Adipocyte (in vitro differentiated cells): ENCODE results near the gene CEBPA.

Experiments
- DNase-seq: peaks from one replicate; pipeline ENCODE4 v3.0.0-alpha.2; 2015; ENCODE audit warnings: low read depth
- H3K27me3 ChIP-seq: replicated peaks from 2 replicates; pipeline ENCODE4 v1.7.0; 2013; ENCODE audit warnings: mild to moderate bottlenecking, low read length, moderate library complexity; ENCODE audit not compliant: control insufficient read depth, insufficient read depth
- H3K36me3 ChIP-seq: 2 replicates; pipeline ENCODE4 v1.7.0; 2013; ENCODE audit warnings: low read length, mild to moderate bottlenecking, moderate library complexity; ENCODE audit not compliant: control insufficient read depth, insufficient read depth, severe bottlenecking
- H3K4me1 ChIP-seq: 2 replicates; pipeline ENCODE4 v1.7.0; 2013; ENCODE audit warnings: mild to moderate bottlenecking, low read length, moderate library complexity; ENCODE audit not compliant: control insufficient read depth, insufficient read depth
- H3K4me3 ChIP-seq: 2 replicates; pipeline ENCODE4 v1.7.0; 2013; ENCODE audit warnings: mild to moderate bottlenecking, low read length, moderate library complexity
- H3K9ac ChIP-seq: 2 replicates; pipeline ENCODE4 v1.7.0; 2013; ENCODE audit warnings: mild to moderate bottlenecking, low read length, moderate library complexity
- H3K9me3 ChIP-seq: 2 replicates; pipeline ENCODE4 v1.7.0; 2013; ENCODE audit warnings: mild to moderate bottlenecking, low read length, moderate library complexity; ENCODE audit not compliant: control insufficient read depth

CEBPA gene

DNA sequence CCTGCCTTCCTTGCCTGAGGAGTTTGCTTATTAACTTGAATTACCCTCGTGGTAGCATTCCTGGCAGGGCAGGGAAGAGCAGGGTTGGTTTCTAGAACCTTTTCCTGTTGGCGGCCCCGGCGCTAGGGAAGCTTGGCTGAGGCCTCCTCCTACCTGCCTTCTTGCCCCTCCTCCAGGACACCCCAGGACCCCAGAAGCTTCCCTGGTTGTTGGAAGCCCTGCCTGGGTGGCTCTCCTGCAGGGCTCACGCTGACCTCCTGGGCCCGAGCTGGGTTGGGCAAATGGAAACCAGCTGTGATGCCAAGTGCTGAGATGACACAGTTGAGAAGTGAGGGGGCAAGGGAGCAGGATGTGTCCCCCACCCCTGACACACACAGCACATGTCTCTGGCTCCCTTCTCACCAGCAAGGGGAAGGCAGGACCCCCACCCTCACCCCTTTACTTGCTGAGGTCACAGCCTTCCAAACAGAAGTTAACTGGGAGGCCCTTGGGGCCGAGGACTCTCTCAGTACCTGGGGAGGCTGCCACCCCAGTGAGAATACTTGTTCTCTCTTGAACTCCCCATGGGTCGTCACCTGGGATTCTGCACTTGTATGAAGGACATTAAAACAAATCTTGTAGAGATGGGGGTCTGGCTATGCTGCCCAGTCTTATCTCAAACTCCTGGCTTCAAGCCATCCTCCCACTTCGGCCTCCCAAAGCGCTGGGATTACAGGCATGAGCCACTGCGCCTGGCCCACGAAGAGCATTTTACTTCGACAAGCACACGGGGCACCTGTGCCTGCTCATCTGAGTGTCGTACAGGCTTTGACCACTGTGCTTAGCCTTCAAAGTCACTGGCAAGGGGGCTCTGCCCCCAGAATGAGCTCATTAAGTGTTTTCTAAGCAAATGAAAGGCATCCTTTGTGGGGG lies 10.5 kb downstream of the CEBPA start:
- Histone ChIP-seq H3K9ac (peak overlapping the region; percentile 86), H3K4me3 (no peak overlapping the region), H3K27me3 (no peaks in the 10 kb centered on the region), H3K4me1 (peaks cover 49% of the 10 kb centered on the region), H3K36me3 (no peaks in the 10 kb centered on the region), H3K9me3 (peaks cover 18% of the 10 kb centered on the region)
- DNase-seq, result no peak

DNA sequence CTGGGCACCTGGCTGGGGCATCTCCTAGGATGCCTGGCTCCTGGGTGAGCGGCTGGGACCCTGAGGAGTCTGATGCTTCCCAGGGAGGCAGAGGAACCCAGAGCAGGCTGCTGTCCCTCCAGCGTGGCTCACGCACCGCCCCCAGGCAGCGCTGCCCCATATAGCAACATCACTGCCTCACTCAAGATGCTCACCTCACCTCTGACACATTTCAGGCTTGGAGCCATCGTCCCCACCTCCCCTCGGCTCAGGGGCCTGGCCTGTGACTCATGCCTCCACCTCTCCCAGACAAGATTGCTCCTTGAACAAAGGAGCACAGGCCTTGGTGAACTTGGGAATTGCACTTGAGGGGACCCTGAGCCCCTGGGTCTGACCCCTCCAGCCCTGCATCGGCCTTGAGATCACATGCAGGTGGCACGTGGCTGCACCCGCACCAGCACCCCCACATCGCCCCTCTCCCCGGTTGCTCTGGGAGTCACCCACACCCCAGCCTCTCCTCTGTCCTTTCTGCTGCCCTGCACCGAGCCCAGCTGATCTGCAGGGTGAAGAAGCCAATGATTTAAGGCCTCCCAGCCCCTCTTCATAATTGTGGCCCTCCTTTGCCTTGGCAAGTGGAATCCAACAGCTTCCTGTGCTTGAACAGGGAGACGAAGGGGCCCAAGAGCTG lies 11.2 kb downstream of the CEBPA start:
- no peak for DNase-seq
- Histone ChIP-seq H3K36me3 (no peaks in the 10 kb centered on the region), H3K4me3 (no peak overlapping the region), H3K4me1 (peaks cover 49% of the 10 kb centered on the region), H3K9ac (peak overlapping the region; percentile 73), H3K27me3 (no peaks in the 10 kb centered on the region), H3K9me3 (peaks cover 18% of the 10 kb centered on the region)

DNA sequence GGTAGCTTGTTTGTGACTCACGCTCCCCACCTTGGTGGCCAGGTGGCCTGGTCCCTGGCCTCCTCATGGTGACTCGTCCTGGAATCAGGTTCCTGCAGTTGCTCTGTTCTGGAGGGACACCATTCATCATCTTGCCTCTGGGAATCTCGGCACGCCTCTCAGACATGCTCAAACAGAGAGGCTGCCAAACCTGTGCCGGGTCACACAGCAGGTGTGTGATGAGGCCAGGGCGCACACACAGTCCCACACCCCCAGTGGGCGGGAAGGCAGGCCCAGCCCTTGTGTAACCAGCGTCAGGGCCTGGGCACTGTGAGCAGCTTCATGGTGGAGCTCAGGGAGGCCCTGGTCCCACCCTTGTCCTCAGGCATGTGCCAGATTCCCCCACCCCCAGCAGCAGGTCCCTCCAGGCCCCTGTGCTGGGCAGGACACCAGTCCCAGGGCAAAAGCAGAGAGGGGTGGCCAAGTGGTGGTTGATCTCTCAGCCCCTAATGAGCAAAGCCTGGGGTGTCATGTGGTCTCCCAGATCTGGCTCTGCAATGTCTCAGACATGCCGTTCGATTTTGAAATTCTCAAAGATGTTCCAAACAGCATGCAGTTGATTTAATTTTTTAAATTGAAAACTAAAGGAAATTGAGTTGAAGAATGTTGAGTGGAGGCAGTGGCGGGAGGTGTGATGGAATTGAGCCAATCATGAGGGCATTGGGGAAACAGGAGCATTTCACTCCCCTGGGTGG lies 12.1 kb downstream of the CEBPA start:
- H3K4me1 ChIP-seq, result peaks cover 50% of the 10 kb centered on the region
- H3K9ac ChIP-seq, result peak overlapping the region; percentile 73
- H3K36me3 ChIP-seq, result no peaks in the 10 kb centered on the region
- H3K27me3 ChIP-seq, result no peaks in the 10 kb centered on the region
- H3K9me3 ChIP-seq, result peaks cover 18% of the 10 kb centered on the region
- no peak for DNase-seq
- no peak overlapping the region for H3K4me3 ChIP-seq

DNA sequence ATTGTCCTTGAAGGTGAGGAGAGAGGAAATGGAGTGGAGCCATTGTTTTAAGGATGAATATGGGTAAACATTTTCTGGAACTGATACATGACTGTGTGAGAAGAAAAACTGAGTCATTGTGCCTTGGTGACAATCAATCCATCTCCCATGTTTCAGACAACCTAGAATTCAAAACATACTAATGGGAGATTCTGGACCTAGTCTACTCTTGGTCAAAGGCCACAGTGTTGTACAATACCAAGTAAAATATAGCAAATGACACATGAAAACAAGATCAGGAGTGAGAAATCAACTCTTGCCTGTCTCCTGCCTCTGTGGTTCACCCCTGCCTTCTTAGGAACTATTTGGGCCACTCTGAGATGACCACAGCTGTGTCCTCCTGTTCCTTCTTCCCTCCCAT lies 13.1 kb downstream of the CEBPA start:
- DNase-seq, result no peak
- H3K27me3 ChIP-seq, result no peaks in the 10 kb centered on the region
- H3K4me3 ChIP-seq, result no peak overlapping the region
- H3K4me1 ChIP-seq, result peaks cover 56% of the 10 kb centered on the region
- peak overlapping the region; percentile 59 for H3K9ac ChIP-seq
- H3K36me3 ChIP-seq, result no peaks in the 10 kb centered on the region
- H3K9me3 ChIP-seq, result peaks cover 18% of the 10 kb centered on the region

DNA sequence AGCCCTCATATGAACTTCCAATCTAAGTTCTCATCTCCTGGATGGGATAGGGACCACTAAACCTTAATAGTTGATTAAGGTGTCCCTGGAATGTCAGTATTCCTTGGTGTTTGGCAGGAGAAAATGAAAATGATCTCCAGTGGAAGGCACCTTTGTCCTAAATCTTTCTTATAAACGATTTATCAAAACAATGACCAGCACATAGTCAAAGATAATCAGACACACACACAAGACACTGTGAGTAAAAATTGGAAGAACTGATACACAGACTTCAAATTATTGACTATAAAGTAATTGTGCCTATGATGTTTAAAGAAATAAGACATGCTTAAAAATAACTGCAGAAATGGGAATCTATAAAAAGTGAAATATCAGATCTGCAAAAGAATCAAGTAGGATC lies 13.7 kb downstream of the CEBPA start:
- H3K9ac ChIP-seq, result peak overlapping the region; percentile 1
- H3K4me3 ChIP-seq, result no peak overlapping the region
- no peak for DNase-seq
- H3K36me3 ChIP-seq, result no peaks in the 10 kb centered on the region
- H3K27me3 ChIP-seq, result no peaks in the 10 kb centered on the region
- peaks cover 50% of the 10 kb centered on the region for H3K4me1 ChIP-seq
- H3K9me3 ChIP-seq, result peaks cover 18% of the 10 kb centered on the region

DNA sequence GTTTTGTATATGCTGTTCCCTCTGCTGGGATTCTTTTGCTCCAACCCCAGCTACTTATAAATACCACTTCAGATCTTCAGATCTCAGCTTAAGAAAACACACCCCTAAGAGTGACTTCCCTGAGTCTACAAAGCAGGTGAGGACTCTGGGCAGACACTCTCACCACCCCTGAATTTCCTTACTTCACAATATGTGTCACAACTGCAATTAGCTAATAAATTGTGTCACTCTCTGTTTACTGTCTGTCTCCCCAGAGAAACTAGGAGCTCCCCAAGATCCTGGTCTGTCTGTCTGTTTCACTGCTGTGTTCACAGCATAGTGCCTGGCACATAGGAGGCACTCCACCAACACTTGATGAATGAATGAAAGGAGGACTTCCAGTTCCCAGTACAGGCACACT lies 14.4 kb downstream of the CEBPA start:
- no peak for DNase-seq
- H3K9ac ChIP-seq, result no peak overlapping the region
- H3K9me3 ChIP-seq, result peaks cover 18% of the 10 kb centered on the region
- peaks cover 50% of the 10 kb centered on the region for H3K4me1 ChIP-seq
- no peaks in the 10 kb centered on the region for H3K36me3 ChIP-seq
- no peak overlapping the region for H3K4me3 ChIP-seq
- H3K27me3 ChIP-seq, result no peaks in the 10 kb centered on the region

DNA sequence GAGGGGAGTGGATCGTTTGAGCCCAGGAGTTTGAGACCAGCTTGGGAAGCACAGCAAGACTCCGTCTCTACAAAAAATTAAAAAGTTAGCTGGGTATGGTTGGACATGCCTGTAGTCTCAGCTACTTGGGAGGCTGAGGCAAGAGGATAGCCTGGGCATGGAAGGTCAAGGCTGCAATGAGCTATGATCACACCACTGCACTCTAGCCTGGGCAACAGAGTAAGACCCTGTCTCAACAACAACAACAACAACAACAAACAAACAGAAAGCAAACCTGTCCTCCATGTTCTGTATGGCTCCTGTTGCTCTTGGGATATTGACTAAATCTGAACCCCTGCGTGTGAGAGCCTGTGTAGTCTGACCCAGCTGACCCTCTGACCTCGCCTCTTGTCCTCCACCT lies 14.9 kb downstream of the CEBPA start:
- peaks cover 18% of the 10 kb centered on the region for H3K9me3 ChIP-seq
- no peak for DNase-seq
- H3K9ac ChIP-seq, result no peak overlapping the region
- no peaks in the 10 kb centered on the region for H3K27me3 ChIP-seq
- no peak overlapping the region for H3K4me3 ChIP-seq
- H3K36me3 ChIP-seq, result no peaks in the 10 kb centered on the region
- H3K4me1 ChIP-seq, result peaks cover 49% of the 10 kb centered on the region

DNA sequence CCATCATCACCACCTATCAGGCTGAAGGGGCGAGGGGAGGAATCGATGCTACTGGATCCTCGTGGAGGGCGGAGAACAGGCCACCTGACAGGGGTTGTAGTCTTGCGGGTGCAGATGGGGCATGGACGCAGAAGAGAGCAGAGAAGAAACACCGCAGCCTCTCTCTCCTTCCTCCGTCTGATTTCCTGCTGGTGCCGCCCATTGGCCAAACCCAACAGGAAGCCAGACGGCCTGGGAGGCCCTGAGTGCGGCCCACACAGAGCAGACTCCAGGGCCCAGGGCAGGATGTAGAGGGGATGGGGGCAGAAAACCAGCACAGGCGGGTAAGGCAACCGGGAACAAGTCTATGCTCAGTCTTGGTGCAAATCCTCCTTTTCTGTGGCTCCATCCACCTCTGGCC lies 15.4 kb downstream of the CEBPA start:
- no peak for DNase-seq
- Histone ChIP-seq H3K9ac (no peak overlapping the region), H3K36me3 (no peaks in the 10 kb centered on the region), H3K4me1 (peaks cover 49% of the 10 kb centered on the region), H3K4me3 (no peak overlapping the region), H3K27me3 (no peaks in the 10 kb centered on the region), H3K9me3 (peaks cover 18% of the 10 kb centered on the region)

DNA sequence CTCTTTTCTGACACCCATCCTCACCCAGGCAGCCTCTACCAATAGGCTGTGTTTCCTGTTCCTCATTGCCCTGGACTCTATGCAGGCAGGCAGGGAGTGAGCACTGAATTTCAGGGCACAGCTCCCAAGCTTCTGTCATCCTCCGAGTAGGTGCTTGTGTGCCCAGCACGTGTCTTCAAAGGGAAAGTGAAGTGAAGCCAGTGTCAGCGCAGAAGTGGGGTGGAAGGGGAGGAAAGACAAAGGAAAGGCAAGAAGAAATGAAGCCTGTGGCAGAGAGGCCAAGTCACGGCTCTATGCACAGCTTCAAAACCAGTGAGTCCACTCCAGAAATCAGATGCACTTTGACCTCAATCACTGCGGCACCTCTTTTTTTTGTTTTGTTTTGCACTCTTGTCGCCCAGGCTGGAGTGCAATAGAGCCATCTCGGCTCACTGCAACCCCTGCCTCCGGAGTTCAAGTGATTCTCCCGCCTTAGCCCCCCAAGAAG lies 16.9 kb downstream of the CEBPA start:
- no peaks in the 10 kb centered on the region for H3K27me3 ChIP-seq
- no peak for DNase-seq

DNA sequence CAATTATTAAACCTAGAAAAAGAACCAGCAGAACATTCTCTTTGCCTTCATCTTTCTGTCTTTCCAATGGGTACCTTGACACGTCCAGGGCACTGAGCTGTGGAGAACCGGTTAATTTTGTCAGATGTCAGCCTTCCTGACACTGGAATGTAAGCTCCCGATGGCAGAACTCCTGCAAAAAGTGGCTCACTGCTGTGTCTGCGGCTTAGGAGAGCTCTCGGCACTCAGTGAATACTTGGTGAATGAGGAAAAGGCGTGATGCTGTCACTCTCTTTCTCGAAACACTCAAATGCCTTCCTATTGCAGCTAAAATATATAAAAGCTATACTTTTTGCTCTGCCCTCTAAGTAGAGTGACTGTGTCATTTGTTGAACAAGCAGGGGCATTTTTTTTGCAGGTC lies 17.6 kb downstream of the CEBPA start:
- H3K36me3 ChIP-seq, result no peaks in the 10 kb centered on the region
- H3K9me3 ChIP-seq, result peaks cover 18% of the 10 kb centered on the region
- DNase-seq, result no peak
- no peaks in the 10 kb centered on the region for H3K27me3 ChIP-seq
- H3K4me3 ChIP-seq, result no peak overlapping the region
- H3K4me1 ChIP-seq, result peaks cover 39% of the 10 kb centered on the region
- no peak overlapping the region for H3K9ac ChIP-seq

More for the DNA sequence above, 16.9 kb downstream of the CEBPA start:
- Histone ChIP-seq H3K9me3 (peaks cover 18% of the 10 kb centered on the region), H3K9ac (peak overlapping the region; percentile 17), H3K4me1 (peaks cover 43% of the 10 kb centered on the region), H3K4me3 (no peak overlapping the region), H3K36me3 (no peaks in the 10 kb centered on the region)

DNA sequence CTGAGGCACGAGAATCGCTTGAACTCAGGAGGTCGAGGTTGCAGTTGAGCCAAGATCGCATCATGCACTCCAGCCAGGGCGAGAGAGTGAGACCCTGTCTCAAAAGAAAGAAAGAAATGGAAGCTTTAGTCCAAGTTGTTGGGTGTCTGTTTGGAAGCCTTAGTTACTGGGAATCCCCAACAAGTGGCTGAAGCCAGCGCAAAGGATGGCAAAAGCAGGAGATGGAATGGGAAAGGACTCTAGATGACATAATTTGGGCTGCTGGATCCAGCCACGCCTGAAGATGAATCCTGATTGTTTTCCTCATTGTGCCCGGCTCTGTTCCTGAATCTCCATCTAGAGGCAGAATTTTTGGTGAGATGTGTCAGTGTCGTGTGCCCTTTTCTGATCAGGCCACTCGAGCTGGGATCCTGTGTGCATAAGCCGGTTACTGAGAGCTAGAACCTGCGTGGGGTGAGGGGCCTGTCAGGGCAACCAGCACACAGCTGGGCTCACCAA lies 18.1 kb downstream of the CEBPA start:
- Histone ChIP-seq H3K36me3 (no peaks in the 10 kb centered on the region), H3K9me3 (peaks cover 14% of the 10 kb centered on the region), H3K4me3 (no peak overlapping the region), H3K4me1 (peaks cover 36% of the 10 kb centered on the region), H3K27me3 (no peaks in the 10 kb centered on the region), H3K9ac (no peak overlapping the region)
- DNase-seq, result no peak
